NCI-H82 treated with DMSO at 0.1 percent for 48 hours (cell line): ENCODE measurements around the gene PCDHA1.

ENCODE experiments used
- DNase-seq: peaks from one replicate; lab custom pipeline; 2025; ENCODE audit not compliant: unreplicated experiment; lab: John Stamatoyannopoulos, UW

Gene PCDHA1

DNA sequence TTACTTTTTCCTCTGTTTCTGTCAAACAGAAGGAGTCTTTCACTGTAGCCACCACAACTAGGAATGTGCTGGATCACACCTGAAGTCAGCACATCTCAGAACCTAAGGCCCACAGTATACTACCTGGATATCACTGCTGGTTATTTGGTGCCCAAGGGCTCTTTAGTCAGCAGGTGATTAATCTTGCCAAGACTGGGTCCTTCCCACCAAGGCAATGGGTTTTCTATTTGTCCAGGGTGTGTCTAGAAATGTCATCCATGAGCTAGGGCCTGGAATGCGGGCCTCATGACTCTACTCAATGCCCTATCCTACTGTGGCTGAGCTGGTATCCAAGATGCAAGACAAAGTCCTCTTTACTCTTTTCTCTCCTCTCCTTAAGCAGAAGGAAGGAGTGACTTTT, 130.4 kb downstream of the PCDHA1 start:
- no peak for DNase-seq

DNA sequence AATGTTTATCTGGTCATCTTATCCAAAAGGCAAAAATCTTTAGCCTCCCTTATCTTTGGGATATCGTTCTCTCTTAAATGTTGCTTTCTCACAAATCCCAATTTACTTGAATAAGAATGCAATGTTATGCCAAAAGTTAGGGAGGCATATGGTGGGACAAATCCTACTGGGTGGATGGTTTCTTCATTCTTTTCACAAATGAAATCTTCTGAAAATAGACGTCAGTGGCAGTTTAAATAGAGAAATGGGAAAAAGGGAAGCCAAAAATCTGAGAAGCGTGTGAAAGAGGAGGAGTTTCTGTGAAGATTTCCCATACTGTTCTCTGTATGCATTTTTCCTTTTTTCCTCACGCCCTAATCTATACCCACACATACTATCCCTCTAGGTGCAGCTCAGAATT, 137.7 kb downstream of the PCDHA1 start:
- DNase-seq = no peak

DNA sequence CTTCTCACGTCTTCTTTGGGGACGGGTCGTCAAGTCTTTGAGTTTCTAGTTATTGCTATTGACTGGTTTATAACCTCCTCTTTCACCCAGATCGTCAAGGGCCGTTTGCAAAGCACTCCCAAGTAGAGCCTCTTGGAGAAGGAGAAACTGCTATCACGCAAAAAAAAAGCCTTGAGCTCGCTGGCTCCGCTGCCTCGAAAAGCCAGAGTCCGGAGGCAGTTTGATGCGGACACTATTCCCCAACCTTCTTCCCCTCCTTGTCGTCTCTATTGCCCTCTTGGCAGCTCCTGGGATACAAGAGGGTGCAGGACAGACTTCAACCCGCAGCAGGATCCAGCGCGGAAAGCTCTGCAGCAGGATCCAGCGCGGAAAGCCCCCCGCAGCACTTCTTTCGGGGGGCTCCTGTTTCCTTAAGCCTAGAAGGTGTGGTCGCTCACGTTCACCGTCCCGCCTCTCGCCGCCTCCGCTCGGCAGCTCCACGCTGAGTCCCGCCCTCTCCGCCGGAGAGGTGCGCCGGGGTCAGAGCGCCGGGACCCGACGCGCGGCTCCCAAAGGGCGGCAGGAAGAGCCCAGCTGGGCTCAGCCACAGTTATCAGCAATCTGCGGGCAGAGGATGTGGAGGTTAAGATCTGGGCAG, 140.0 kb downstream of the PCDHA1 start, which contains the start of gene PCDHAC1:
Gene PCDHAC1 (plus strand): TSS at position 494 of the 637 bp plus-strand sequence. CDS start 594 bp downstream, outside the sequence.
- DNase-seq = peak; percentile 12

DNA sequence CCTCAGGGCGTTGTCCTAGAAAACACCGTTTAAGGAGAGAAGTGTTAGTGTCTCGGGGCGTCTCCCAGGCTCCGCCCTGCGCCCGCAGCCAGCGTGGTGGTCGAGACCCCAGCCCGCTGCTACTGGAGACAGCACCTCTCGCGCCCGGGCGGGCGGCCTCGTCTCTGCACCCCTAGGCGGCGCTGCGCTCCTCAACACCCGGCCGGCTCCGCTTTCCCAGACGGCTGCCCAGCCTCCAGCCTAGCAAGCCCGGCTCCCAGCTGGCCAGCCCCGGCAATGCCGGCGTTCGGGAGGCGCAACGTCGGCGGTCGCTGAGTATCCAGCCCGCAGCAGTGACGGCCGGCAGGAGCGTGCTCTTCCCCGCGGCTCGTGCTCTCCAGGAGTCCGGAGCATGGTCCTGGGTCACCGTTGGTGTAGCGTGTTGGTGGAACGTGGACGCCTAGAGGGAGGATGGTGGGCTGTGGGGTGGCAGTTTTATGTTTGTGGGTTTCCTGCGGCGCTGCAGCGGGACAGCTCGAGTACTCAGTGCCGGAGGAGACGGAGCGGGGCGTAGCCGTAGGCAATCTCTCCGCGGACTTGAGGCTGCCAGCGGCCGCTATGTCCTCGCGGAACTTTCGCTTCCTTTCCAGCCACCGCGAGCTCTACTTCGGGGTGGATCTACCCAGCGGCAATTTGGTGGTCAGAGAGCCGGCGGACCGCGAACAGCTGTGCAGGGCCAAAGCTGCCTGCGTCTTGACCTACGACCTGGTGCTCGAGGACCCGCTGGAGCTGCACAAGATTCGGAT, 140.7 kb downstream of the PCDHA1 start:
- DNase-seq = peak; percentile 69

DNA sequence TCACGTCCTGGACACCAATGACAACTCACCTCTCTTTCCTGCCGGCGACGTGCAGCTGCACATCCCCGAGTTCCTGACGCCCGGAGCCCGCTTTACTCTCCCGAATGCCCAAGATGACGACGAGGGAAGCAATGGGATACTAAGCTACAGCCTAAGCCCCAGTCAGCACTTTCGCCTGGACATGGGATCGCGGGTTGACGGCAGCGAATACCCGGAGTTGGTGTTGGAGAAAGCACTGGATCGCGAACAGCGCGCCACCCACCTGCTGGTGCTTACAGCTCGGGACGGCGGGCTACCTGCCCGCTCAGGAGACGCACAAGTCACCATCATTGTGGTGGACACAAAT, 141.3 kb downstream of the PCDHA1 start:
- DNase-seq = no peak

DNA sequence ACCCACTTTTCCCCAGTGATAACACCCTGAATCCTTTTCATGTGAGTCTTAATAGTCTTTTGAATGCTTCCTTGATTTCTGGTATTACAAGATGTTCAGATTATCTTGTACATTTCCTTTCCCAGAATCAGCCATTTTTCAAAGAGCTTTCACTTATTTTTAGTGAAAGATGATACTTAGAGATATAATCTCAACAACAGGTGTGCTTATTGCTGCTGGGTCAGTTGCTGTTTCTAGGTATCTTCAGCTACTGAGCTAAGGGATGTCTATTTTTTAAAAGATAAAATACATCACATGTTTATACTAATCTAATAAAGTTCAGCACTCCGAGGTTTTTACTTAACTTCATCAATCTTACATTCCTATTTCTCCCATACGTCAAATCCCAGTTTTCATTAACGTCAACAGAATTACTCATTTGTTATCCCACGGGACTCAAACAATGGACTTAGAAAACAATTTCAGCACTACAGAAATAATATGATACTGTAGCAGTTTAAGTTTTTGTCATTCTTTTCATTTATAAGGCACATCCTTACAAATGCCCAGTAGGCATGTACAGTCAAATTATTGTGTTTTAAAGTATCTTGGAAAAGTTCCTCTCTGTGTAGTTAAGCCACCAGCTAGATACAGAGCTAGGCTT, 149.1 kb downstream of the PCDHA1 start:
- no peak for DNase-seq

DNA sequence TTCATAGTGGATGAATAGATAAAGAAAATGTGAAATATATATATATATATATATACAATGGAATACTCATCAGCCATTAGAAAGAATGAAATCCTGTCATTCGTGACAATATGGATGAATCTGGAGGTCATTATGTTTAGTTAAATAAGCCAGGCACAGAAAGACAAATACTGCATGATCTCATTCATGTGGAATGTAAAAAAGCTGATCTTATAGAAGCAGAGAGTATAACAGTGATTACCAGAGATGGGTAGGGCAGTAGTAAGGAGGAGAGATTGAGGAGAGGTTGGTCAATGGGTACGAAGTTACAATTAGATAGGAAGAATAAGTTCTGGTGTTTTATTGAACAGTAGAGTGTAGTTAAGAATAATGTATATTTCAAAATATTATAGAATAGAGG, 160.6 kb downstream of the PCDHA1 start:
- DNase-seq = no peak

DNA sequence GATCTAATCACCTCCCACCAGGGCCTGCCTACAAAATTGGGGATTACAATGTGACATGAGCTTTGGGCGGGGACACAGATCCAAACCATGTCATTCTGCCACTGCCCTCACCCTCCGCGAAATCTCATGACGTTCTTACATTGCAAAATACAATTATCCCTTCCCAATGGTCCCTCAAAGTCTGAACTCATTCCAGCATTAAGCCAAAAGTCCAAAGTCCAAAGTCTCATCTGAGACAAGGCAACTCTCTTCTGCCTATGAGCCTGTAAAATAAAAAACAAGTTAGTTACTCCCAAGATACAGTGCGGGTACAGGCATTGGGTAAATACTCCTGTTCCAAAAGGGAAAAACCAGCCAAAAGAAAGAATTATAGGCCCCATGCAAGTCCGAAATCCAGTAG, 165.7 kb downstream of the PCDHA1 start:
- DNase-seq = no peak

DNA sequence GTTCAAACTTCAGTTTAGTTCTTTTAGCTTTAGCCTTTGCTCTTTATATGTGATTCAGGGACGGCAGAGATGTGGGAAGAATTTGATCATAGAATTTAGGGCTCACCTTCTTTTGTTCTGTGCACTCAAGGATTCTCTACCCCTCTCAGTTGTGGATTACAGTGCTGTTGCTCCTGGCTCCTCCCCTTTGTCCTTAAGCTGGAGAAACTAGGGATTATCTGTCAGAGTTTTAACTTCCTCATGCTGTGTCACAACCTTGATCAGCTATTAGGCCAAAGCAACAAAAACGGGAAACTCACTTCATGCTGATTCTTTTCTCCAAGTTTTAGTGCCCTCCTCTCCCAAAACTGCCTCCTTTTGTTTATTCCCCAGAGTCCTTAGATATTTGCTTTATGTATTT, 167.3 kb downstream of the PCDHA1 start:
- no peak for DNase-seq

DNA sequence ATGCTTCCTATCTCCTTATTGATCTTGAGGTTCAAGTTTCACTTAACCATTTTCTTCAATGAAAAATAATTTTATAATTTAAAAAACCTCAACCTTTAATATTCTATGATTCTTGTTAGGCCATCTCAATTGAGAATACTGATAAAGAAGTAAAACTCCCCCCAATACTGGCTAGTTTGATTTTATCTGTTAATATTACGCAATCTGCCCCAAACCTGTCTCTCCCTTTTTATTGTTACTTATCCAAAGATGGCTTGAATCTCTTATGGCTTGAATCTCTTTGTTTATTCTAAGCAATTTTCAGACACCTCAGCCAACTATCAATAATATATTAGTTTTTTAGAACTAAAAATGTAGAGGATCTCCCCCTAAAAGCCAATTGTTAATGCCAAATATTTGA, 176.2 kb downstream of the PCDHA1 start:
- no peak for DNase-seq

DNA sequence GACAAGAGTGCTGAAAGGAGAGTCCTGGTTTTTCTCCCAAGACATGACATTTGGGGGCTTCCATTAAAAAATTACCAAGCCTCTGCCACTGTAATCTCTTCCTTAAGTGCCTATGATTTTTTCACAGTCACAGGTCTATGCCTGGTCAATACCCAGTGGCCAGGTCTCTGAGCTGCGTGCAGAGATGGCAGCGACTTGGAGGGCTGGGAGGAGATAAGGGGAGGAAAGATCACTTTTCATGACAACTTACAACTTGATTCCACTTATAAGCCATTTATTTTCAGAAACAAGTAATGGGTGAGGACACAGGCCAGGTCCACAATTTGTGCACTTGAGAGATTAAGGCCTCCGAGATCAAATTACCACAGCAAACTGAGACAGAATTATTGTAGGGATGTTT, 178.4 kb downstream of the PCDHA1 start:
- no peak for DNase-seq

DNA sequence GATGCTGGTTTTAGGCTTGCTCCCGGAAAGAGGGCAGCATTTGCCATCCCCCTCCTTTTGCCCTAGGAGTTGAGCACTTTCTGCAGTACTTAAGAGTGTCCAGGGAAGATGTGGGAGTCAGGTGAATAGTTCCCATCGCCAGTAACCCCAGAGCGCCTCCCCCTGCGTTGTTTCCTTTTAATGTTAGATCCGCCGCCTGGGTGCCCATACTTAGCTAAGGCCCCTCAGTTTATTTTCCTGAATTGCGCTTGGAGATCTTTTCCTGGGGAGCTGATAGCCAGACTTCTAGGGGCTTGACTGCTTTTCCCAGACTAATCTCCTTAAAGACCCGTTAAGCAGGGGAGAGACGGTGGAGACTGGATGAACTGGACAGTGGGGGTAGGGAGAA, 180.0 kb downstream of the PCDHA1 start:
- peak; percentile 77 for DNase-seq

DNA sequence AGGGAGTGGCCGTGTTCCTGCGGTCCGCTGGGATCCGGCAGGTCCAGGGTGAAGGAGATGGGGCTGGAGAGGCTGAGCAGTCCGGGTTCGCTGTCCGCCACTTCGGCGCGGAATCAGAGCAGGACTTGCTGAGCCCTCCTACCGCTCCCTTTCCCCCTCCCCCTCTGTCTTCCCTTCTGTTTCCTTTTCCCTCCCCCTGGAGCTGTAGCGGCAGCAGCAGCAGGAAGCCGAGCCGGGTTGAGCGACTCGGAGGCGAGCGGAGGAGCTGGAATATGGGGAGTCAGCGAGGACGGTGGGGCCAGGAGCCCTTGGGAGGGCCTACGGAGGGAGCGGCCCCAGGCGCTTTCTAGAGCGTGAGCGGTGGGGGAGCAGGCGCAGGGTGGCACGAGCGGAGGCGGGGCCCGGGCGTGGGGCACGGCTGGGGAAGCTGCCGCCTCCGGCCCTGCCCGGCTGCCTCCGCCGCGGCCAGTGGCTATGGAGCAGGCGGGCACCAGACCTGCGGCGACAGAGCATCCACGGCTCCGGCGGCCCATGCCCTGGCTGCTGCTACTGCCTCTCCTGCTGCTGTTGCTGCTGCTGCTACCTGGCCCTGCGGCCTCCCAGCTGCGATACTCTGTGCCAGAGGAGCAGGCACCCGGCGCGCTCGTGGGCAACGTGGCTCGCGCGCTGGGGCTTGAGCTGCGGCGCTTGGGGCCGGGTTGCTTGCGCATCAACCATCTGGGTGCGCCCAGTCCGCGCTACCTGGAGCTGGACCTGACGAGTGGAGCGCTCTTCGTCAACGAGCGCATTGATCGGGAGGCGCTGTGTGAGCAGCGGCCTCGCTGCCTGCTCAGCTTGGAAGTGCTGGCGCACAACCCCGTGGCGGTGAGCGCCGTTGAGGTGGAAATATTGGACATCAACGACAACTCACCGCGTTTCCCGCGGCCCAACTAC, 180.6 kb downstream of the PCDHA1 start, which contains the start of gene PCDHAC2:
Gene PCDHAC2 (plus strand): TSS at position 184 of the 933 bp plus-strand sequence. CDS start 291 bp downstream, at position 475.
- no peak for DNase-seq

DNA sequence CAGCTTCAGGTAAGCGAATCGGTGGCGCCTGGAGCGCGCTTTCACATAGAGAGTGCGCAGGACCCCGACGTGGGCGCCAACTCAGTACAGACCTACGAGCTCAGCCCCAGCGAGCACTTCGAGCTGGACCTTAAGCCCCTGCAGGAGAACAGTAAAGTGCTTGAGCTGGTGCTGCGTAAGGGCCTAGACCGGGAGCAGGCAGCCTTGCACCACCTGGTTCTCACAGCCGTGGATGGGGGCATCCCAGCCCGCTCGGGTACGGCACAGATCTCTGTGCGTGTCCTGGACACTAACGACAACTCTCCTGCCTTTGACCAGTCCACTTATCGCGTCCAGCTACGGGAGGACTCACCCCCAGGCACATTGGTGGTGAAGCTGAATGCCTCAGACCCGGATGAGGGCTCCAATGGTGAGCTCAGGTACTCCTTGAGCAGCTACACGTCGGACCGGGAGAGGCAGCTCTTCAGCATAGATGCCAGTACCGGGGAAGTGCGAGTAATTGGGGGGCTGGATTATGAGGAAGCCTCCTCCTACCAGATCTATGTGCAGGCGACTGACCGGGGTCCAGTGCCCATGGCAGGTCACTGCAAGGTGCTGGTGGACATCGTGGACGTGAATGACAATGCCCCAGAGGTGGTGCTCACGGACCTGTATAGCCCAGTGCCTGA, 181.4 kb downstream of the PCDHA1 start:
- no peak for DNase-seq

DNA sequence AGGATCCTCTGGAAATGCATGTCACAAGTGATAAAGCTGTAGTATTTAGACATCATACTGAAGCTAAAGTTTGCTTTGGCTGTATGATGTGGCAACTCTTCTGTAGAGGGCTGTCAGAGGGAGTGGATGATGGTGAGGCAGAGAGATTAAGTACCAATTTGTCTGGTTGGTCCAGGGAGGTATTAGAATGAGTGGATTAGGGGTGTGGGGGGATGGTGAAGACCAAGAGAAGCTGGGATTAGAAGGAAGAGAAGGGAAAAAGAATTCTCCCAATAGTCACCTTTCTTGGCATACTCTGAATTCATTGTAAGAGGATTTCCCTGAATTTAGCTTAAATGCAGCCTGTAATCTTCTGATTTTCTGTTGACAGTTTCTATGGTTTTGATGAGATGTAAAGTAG, 183.9 kb downstream of the PCDHA1 start:
- DNase-seq = peak; percentile 72

DNA sequence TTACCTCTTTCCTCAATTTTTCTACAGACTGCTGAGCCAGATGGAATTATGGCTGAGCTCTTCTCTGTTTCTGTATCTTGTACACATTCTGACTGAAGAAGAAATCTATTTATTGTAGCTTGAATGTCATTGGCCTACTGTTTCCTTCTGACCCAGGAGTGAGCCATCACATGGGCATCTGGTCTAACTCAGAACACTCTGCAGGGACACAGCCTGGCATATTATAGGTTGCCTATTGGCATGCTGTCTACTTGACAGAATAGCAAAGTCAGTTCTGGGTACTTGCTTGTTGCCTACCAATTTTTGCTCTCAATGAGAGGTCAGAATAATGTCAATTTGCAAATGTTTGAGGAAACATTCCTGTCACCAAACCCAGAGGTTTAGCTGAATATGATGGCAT, 187.6 kb downstream of the PCDHA1 start:
- DNase-seq = no peak

DNA sequence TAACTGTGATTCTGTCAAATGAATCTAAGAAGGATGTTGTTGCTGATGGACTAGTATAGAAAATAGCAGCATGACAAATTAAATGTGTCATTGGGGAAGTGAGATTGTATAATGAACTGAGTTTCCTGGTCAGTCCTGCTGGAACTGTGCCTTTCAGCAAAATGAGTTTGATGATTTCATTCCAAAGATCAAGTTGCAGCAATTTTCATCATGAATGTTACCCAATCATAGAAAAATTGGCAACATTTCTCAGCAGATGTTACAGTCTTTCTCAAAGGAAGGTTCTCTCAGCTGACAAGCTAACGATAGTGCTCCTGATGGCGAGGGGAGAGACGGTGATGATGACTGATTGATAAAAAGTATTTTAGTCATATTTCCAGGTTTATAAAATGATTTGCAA, 191.1 kb downstream of the PCDHA1 start:
- no peak for DNase-seq

DNA sequence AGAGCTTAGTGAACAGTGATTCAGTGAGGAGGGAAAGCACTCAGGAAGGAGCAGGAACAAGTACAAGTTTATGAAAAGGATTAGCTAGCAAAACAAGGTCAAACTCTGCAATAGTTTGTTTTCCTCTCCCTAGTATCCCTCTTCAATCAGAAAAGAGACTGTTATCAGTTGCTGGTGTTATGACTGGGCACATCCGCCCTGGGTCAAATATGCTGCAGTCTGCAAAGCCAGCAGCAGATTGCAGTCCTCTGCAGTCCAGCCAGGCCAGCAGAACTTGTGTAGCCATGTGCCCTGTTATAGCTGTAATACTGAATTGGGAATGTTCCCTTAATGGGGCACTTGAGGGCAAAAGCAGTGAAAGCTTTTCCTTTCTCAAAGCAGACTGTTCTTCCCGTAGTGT, 192.3 kb downstream of the PCDHA1 start:
- DNase-seq = no peak

DNA sequence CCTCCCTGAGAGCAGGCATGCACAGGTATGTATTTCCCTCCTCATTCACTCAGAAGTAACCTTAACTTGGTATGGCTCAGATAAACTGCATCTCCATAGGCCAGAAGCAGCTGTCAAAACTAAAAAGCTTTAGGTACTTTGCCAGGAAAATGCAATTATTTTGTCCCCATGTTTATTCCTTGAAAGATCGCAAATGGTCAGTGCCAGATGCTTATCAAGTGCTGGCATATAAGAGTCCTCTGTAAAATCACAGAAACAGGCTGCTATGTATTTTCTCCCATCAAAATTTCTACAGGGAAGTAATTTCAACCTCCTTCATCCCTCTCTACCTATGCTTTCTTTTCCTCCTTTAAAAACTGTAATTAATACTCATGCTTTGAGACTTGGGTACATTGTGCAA, 193.0 kb downstream of the PCDHA1 start:
- DNase-seq = no peak

DNA sequence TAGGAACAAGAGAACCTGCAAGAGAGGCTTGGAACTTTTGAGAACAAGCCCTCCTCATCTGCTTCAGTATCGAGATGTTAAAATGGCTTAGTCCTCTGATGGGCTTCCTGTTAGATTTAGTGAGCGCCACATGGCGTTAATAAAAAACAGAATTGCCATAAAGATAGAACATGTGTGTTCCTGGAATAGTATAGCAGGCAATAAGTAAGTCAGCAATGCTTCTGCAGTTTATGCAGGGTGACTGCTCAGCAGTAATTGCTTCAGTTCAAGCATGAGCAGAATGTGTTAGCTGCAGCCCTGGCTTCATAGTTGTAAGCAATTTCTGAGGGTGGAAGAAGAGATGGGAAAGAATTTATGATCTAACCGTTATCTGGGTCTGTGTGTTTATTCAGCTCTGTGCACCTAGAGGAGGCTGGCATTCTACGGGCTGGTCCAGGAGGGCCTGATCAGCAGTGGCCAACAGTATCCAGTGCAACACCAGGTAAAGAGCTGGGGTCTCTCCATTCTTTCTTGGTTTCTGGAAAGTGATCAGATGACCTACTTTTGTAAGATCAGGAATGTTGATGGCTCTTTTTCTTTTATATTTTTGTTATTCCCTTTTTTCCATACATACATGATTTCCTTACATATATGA, 196.3 kb downstream of the PCDHA1 start:
- no peak for DNase-seq
